SK-N-SH (cell line): Measurements from ENCODE around the gene GMFB. TPM values are rescaled to one million over a fixed set of nuclear protein-coding genes. Genes with fewer than 3 reads are reported as not detected.

ENCODE experiments used
- CTCF ChIA-PET: fragments of 300-600, 350-600 bp; formaldehyde crosslinking; extraction: SDS; loops from one replicate; lab custom pipeline; 2021; lab: Yijun Ruan, JAX
- POLR2A ChIA-PET: fragments of 350-600 bp; sonication (Branson Sonifier 250); formaldehyde crosslinking; extraction: SDS; loops from one replicate; lab custom pipeline; 2020; ENCODE audit warnings: antibody characterized with exemption, inconsistent platforms; lab: Yijun Ruan, JAX
- DNase-seq: peaks from one replicate; pipeline ENCODE4 v3.0.0; 2012
- H2AFZ ChIP-seq: fragments of 200-600 bp; sonication (generic); 2 replicates; pipeline ENCODE4 v1.8.1; 2016; ENCODE audit warnings: antibody characterized with exemption, mild to moderate bottlenecking, low read depth
- H3F3A ChIP-seq: fragments of 200-600 bp; sonication (generic); replicated peaks from 2 replicates; pipeline ENCODE3; 2016; ENCODE audit warnings: antibody characterized with exemption, mild to moderate bottlenecking; ENCODE audit not compliant: insufficient read depth
- H3K27ac ChIP-seq, 2 experiments: fragments of 200-500 bp in 1 of 2; fragments of 200-600 bp in 1 of 2; sonication (Bioruptor generic) in 1 of 2; sonication (generic), shearing (Covaris generic) in 1 of 2; 2 replicates each; pipeline versions ENCODE4 v1.5.1 to v1.6.1; 2014 to 2016; ENCODE audit warnings: low read depth in 2 of 2, inconsistent platforms in 1 of 2, low read length in 1 of 2, mild to moderate bottlenecking in 1 of 2, mixed read lengths in 1 of 2
- H3K27me3 ChIP-seq: fragments of 200-600 bp; sonication (generic), shearing (Covaris generic); 2 replicates; pipeline ENCODE4 v1.6.1; 2016; ENCODE audit warnings: mixed run types; ENCODE audit not compliant: insufficient read depth
- H3K36me3 ChIP-seq, 2 experiments: fragments of 200-500 bp in 1 of 2; fragments of 200-600 bp in 1 of 2; sonication (Bioruptor generic) in 1 of 2; sonication (generic) in 1 of 2; replicated peaks in 1 of 2; 2 replicates each; pipeline versions ENCODE3 to v1.5.1; 2014 to 2016; ENCODE audit warnings: low read length in 1 of 2, mild to moderate bottlenecking in 1 of 2; ENCODE audit not compliant: insufficient read depth in 2 of 2, control insufficient read depth in 1 of 2
- H3K4me1 ChIP-seq, 2 experiments: fragments of 200-500 bp in 1 of 2; fragments of 200-600 bp in 1 of 2; sonication (Bioruptor generic) in 1 of 2; sonication (generic), shearing (Covaris generic) in 1 of 2; 2 replicates each; pipeline versions ENCODE4 v1.5.1 to v1.6.1; 2014 to 2016; ENCODE audit warnings: low read depth in 1 of 2, low read length in 1 of 2, mixed run types in 1 of 2; ENCODE audit not compliant: insufficient read depth in 2 of 2, control insufficient read depth in 1 of 2
- H3K4me2 ChIP-seq: fragments of 200-600 bp; sonication (generic), shearing (Covaris generic); 2 replicates; pipeline ENCODE4 v1.6.1; 2017; ENCODE audit warnings: mixed run types
- H3K4me3 ChIP-seq, 2 experiments: fragments of 200-500 bp in 1 of 2; fragments of 200-600 bp in 1 of 2; sonication (Bioruptor generic) in 1 of 2; sonication (generic), shearing (Covaris generic) in 1 of 2; 2 replicates each; pipeline versions ENCODE4 v1.5.1 to v1.8.1; 2014 to 2016; ENCODE audit warnings: low read depth in 2 of 2, inconsistent platforms in 1 of 2, low read length in 1 of 2, mild to moderate bottlenecking in 1 of 2, mixed read lengths in 1 of 2, moderate library complexity in 1 of 2
- H3K79me2 ChIP-seq: fragments of 200-600 bp; sonication (generic); 2 replicates; pipeline ENCODE4 v1.8.1; 2017; ENCODE audit warnings: mild to moderate bottlenecking; ENCODE audit not compliant: insufficient read depth
- H3K9ac ChIP-seq: fragments of 200-600 bp; sonication (generic); 2 replicates; pipeline ENCODE4 v1.6.1; 2017; ENCODE audit warnings: mixed run types
- H3K9me2 ChIP-seq: fragments of 200-600 bp; sonication (generic); 2 replicates; pipeline ENCODE4 v1.6.1; 2017; ENCODE audit warnings: mixed run types
- H3K9me3 ChIP-seq: fragments of 200-600 bp; sonication (generic); 2 replicates; pipeline ENCODE4 v1.6.1; 2017; ENCODE audit warnings: mixed run types, mild to moderate bottlenecking, moderate library complexity
- H4K20me1 ChIP-seq: fragments of 200-600 bp; sonication (generic); 2 replicates; pipeline ENCODE4 v1.6.1; 2017; ENCODE audit warnings: mild to moderate bottlenecking, mixed run types; ENCODE audit not compliant: insufficient read depth
- CTCF ChIP-seq: fragments of 200-600 bp; sonication (generic); IDR thresholded peaks from 2 replicates; pipeline ENCODE4 v1.6.1; 2017; ENCODE audit warnings: antibody characterized with exemption, mild to moderate bottlenecking, moderate library complexity
- EP300 ChIP-seq, 2 experiments: IDR thresholded peaks; 2 replicates each; pipeline versions ENCODE4 v1.4.0 to v1.6.1; 2012; ENCODE audit warnings: borderline replicate concordance in 1 of 2, low read depth in 1 of 2, low read length in 1 of 2
- FOXJ3 ChIP-seq: sonication (generic); formaldehyde crosslinking; IDR thresholded peaks from 2 replicates; pipeline ENCODE4 v1.5.1; 2020; ENCODE audit warnings: mild to moderate bottlenecking, missing genetic modification reagents
- FOXM1 ChIP-seq: IDR thresholded peaks from 2 replicates; pipeline ENCODE4 v1.4.0; 2012; ENCODE audit warnings: low read depth, mild to moderate bottlenecking
- GABPA ChIP-seq: IDR thresholded peaks from 2 replicates; pipeline ENCODE4 v1.4.0; 2012; ENCODE audit warnings: low read depth, mild to moderate bottlenecking
- MEF2A ChIP-seq: IDR thresholded peaks from 2 replicates; pipeline ENCODE4 v1.4.0; 2012; ENCODE audit warnings: low read depth, borderline replicate concordance
- MXI1 ChIP-seq: IDR thresholded peaks from 2 replicates; pipeline ENCODE4 v1.6.1; 2012; ENCODE audit warnings: mild to moderate bottlenecking, low read depth, low read length, improper control_type of control experiment
- PBX3 ChIP-seq: IDR thresholded peaks from 2 replicates; pipeline ENCODE4; 2012
- RXRA ChIP-seq: IDR thresholded peaks from 2 replicates; pipeline ENCODE4 v1.4.0; 2012; ENCODE audit warnings: low read depth, mild to moderate bottlenecking, borderline replicate concordance
- SMC3 ChIP-seq: IDR thresholded peaks from 2 replicates; pipeline ENCODE4 v1.6.1; 2012; ENCODE audit warnings: low read depth, low read length, improper control_type of control experiment
- USF2 ChIP-seq: fragments of 150-350 bp; IDR thresholded peaks from 2 replicates; pipeline ENCODE4 v1.6.1; 2017; ENCODE audit warnings: antibody characterized with exemption, low read length, low read depth, borderline replicate concordance
- YY1 ChIP-seq: IDR thresholded peaks from 2 replicates; pipeline ENCODE4 v1.4.0; 2012; ENCODE audit warnings: low read depth, mild to moderate bottlenecking
- WGBS: methylation state at CpG from one replicate; pipeline ENCODE4 v1.1.6; 2017; ENCODE audit warnings: low lambda C conversion rate; 5-methylcytosine and 5-hydroxymethylcytosine counted together
- polyA plus RNA-seq, 3 experiments: library from polyadenylated mRNA; depleted of rRNA; stranded (reverse); fragments of >200 nt; gene quantifications; 2 replicates each; pipeline ENCODE4 v1.2.3, GENCODE V29; 2012

GMFB gene
- polyA plus RNA-seq, 1 of the 3 experiments (the other 2 are of a cell fraction) = 9.4 TPM

- 21% methylated on average over 1 of the region's 1 CpG for WGBS
- no peak for TF ChIP-seq USF2
- no peak for TF ChIP-seq FOXM1
- POLR2A ChIA-PET = no interaction called here
- H3K4me2 ChIP-seq = no peak overlapping the region
- no peaks in the 10 kb centered on the region for H3K27me3 ChIP-seq
- H3F3A ChIP-seq = no peaks in the 10 kb centered on the region
- no peak overlapping the region for H2AFZ ChIP-seq
- peaks cover 100% of the 10 kb centered on the region for H3K79me2 ChIP-seq
- no peak overlapping the region for H3K9ac ChIP-seq
- no peaks in the 10 kb centered on the region for H3K9me2 ChIP-seq
- H3K9me3 ChIP-seq = peaks cover 12% of the 10 kb centered on the region
- H4K20me1 ChIP-seq = no peaks in the 10 kb centered on the region
- peaks cover 12 to 36% of the 10 kb centered on the region in 2 experiments for H3K36me3 ChIP-seq
- no peak overlapping the region for H3K4me3 ChIP-seq
- no peak for DNase-seq
- no peak overlapping the region for H3K27ac ChIP-seq
- CTCF ChIA-PET = interaction anchor here (2.0 kb wide), 1 partner anchor 257 kb away, joined by 7 read pairs; no protein-coding TSS in a partner anchor
- peaks cover 4 to 9% of the 10 kb centered on the region in 2 experiments; a peak in 3 of 4 replicates for H3K4me1 ChIP-seq
These were observed 26.9 kb upstream of the GMFB start for GRCh38 chr14:54515670-54516069.

- Histone ChIP-seq H3K27ac (no peak overlapping the region), H4K20me1 (no peaks in the 10 kb centered on the region), H3K4me2 (no peak overlapping the region), H3K4me1 (peaks cover 7 to 9% of the 10 kb centered on the region in 2 experiments; a peak in 3 of 4 replicates), H3K9ac (no peak overlapping the region), H3K36me3 (peaks cover 12 to 29% of the 10 kb centered on the region in 2 experiments), H3F3A (no peaks in the 10 kb centered on the region), H3K9me2 (no peaks in the 10 kb centered on the region), H3K27me3 (no peaks in the 10 kb centered on the region), H3K79me2 (peaks cover 76% of the 10 kb centered on the region), H3K9me3 (peaks cover 12% of the 10 kb centered on the region), H2AFZ (no peak overlapping the region), H3K4me3 (no peak overlapping the region)
- ChIA-PET CTCF (interaction anchor here (0.9 to 1.6 kb wide), 4 partner anchors 9 to 261 kb away, joined by 3 to 6 read pairs (median 4); no protein-coding TSS in a partner anchor), POLR2A (no interaction called here)
- TF ChIP-seq CTCF (no peak), PBX3 (no peak), MEF2A (no peak), FOXJ3 (no peak), MXI1 (no peak), YY1 (no peak), SMC3 (no peak), GABPA (no peak), FOXM1 (no peak), EP300 (IDR thresholded peaks at IDR 0.05; ENCODE audit: borderline replicate concordance in 1 of 2, low read depth in 1 of 2, low read length in 1 of 2) (no peak), RXRA (no peak)
- WGBS = 100% methylated on average over 1 of the region's 1 CpG
- no peak for DNase-seq
These were observed 23.6 kb upstream of the GMFB start for GRCh38 chr14:54512393-54512792.
